GM19467 (cell line): ENCODE data around the gene RPA1.
"Not testable (repeated sequence)": the region's sequence is repeated elsewhere in the genome, so short reads cannot be mapped to it uniquely, and the experiment has no call there.

Experiments
- ATAC-seq: cut with Tn5 transposase; IDR thresholded peaks from one replicate; pipeline ENCODE4 v1.9.1; 2021; ENCODE audit warnings: mild to moderate bottlenecking, moderate library complexity; ENCODE audit not compliant: unreplicated experiment

Gene RPA1

DNA sequence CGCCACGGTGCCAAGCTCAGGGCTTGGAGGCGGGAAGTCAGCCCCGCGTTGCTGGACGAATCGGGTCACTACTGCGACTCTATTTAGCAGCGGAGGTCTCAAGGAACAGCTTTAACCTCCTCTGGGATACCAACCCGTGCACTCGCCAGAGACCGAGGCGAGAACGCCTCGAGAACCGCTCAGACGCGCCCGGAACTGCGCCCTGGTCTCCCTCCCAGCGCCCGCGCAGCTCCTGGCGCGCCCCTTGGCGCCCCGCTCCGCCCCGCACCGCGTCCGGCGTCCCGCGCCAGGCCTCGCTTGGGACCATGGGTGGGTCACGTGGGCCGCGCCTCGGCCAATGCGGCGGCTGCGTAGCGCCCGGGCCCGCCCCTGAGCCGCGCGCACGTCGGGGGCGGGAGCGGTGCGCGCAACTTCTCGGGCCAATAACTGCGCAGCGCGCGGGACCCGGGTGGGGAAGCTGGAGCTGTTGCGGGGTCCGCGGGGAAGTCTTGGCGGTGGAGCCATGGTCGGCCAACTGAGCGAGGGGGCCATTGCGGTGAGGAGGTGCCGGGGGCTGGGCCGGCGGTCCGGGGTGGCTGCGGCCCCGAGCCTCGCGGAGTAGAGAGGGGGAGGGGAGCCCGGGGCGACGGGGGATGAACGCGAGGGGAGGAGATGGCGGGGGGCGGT lies at the start of gene RPA1, which contains the start of gene SMYD4:
RPA1 (plus strand) TSS at position 414 of the 666 bp plus-strand sequence; CDS start at position 503, 89 bp downstream.
SMYD4 (minus strand) TSS at position 311 of the 666 bp plus-strand sequence. CDS start 1,908 bp downstream, outside the sequence.
- peak; percentile 80 for ATAC-seq

DNA sequence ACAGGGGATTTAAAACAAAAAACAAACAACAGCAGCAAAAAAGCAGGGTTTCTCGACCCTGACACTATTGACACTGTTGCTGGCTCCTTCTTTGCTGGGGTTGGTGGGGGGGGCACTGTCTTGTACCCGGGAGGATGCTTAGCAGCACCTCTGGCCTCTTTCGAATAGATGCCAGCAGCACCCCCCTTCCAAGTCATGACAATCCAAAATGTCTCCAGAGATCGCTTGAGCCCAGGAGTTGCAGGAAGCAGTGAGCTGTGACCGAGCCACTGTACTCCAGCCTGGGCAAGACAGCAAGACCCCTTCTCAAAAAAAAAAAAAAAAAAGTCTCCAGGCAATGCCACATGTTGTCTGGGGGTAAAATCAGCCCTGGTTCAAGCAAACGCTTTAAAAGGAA lies 47.6 kb upstream of the RPA1 start:
- no peak for ATAC-seq

DNA sequence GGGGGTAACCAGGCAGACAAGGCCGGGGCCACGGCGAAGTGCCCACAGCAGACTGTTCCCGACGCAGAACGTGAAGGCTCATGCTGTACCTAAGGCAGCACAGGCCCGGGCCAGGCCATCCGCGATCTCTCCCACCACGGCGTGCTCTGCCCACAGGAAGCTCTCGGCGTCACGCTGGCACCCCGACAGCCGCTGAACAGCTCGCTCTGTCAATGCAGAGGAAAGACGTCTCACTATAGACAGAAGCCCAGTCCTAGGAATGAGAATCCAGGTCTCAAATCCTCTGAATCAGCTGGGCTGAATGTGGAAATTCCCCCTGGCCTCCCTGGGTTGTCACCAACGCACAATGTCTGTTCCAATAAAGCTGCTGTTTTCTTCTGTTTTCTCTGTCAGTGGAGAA lies 46.5 kb upstream of the RPA1 start:
- ATAC-seq: no peak

DNA sequence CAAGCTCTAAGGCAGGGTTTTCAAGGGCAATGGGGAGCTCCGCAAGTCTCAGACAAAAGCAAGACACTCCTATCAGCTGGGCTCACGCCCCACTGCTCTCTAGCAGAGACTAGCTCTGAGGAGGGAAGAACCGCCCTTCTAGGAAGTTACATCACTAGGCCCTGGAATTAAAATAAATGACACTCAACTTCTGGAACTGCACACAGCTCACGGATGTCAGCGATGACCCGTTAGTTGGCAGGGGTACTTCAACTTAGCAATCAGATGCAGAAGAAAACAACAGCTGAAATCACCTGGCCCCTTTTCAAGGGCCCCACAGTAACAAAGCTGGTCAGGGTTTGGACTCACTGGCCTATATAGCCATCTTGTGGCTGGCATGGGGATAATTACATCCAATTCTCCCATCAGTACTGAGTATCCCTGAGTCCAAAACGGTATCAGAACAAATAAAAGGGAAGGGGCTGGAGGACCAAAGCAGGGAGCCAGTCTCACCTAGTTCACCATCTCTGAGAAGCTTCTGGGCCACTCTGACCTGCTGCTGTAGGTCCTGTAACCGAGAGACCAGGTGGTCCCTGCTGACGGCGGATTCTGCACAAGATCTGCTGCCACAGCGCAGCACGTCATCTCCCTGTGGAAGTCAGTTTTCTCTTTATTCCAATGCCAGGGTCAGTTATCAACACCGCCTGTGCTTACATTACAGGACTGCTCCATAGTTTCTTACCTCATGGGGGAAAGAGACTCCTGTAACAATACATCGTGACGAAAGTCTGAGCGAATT lies 45.8 kb upstream of the RPA1 start:
- ATAC-seq: no peak

DNA sequence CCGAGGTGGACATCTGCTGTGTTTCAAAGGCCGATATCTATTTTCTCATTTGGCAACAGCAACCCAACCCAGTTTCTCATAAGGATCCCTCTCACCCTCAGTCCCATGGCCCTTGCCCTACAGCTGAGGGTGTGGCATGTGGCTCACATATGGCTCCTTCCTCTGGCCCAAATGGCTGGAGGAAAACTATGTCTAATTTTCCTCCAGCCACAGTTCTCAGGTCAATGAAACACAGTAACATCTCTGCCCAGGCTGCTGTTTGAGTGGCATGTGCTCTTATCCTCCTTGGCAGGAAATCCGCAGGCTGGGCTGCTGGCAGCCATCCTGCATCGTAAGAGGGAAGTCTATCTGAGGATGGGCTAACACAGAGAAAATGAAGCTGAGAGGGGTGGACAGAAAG lies 43.9 kb upstream of the RPA1 start:
- no peak for ATAC-seq

DNA sequence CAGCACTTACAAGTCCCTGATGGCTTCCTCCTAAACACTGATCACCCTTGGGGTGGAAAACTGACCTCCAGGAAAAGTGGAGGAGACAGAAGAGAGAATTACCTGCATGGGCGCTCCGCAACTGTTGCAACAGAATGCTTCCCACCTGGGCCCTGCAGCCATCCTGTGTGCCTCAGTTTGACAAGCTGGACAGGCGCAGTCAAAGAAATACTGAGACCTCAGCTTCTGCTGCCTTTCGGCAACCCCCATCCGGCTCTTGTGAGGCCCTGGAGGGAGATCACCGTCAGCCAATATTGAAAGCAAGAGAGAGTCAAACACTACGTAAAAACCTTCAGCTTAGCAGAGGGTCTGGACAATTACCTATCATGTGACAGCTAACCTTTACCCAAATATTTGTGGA lies 43.1 kb upstream of the RPA1 start:
- ATAC-seq: no peak

DNA sequence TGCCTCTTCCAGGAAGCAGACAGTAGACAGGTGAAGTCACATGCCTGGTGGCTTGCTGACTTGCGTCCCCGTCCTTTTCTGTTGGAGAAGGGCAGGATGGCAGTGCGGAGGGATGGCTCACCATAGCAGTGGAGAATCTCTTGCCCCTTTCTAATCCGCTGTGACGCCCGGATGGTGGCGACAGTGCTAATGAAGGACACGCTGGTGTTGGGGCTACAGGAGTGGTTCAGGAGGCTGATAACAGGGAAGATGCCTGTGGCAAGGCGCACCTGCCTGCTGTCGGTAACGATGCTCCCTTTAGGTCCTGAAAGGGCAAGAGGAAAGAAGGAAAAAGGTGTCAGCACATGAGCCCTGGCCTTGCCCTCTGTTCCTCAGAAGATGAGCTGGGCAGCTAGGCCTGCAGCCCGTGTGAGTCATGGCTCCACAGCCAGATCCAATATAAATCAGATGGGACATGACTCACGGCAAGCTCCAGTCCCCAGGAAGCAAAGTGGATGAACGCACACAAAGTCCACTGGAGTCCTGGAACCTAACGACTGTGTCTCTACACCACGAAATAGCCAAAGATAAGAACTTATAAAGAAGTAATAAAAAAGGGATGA lies 42.4 kb upstream of the RPA1 start:
- ATAC-seq: no peak

DNA sequence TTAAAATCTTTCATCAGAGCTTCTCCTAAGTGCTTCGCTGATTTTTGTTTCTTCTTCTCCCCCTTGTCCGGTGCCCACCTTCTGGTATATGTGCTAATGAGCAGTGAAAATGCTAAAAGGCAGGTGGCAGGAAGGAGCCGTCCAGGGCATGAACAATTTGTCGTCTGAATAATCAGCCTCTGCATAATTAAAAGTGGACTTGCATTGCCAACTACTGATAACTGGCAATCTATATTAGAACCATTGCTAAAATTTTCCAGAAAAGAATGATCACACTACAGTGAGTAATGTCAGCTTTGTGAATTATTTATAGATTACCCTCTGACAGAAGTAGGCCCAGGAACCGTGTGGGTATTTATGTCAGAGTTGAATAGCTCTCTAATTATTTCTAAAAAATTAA lies 39.9 kb upstream of the RPA1 start:
- no peak for ATAC-seq

DNA sequence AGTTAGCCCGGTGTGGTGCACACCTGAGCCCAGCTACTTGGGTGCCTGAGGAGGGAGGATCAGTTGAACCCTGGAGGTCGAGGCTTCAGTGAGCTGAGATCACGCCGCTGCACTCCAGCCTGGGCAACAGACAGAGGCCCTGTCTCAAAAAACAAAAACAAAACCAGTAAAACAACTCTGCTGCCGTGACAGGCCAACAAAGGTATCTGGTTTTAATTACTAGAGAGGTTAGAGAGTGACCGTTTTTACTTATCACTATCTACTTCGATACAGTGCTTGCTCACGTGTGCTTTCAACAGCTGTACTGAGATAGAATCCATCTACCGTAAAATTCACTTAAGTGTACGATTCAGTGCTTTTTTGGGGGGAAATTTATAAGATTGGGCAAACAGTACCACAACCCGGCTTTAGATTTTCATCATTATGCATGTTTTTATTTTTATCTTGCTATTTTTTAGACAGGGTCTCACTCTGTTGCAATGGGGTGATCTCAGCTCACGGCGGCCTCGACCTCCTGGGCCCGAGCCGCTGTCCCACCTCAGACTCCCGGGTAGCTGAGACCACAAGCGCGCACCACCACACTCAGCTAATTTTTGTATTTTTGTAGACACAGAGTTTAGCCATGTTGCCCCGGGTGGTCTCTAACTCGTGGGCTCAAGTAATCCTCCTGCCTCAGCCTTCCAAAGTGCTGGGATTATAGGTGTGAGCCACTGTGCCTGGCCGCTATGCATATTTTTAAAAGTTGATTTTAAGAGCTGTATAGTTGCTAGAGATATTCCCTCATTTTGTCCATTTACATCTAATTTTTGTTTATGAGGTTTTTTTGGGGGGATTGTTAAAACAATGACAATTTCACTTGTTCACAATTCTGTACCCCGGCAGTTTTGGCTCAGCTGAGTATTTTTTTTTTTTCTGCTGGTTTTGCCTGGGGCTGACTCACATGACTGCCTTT lies 37.0 kb upstream of the RPA1 start:
- ATAC-seq: no peak

DNA sequence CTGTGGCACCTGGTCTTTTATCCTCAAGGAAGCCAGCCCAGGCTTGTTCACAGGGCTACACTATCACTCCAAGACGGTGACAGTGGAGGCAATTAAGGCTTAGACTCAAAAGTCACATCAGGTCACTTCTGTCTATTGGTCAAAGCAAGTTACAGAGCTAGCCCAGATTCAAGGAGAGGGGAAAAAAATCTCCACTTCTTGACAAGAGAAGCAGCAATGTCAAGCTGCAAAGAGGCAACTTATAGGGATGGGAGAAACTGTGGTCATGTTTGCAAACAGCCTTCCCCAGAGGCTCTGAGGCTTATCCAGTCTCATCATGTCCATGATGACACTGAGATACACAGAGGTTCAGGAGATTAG lies 36.4 kb upstream of the RPA1 start:
- no peak for ATAC-seq

DNA sequence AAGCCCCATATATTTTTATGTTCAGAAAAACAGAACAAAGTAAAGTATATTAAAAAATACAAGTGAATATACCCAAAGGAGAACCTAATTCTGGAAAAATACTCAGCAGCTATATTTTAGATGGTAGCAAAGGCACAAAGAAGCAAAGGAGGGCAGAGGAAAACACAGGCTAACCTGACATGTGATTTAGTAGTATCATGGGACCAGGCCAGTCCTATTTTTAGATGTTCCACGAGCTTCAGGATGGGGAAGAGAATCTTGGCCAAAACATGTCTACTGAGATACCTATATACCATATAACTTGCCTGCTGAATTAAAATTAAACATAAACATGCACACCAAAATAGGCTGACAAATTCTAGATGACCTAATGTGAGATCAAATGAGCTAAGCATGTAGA lies 33.0 kb upstream of the RPA1 start:
- ATAC-seq: no peak

DNA sequence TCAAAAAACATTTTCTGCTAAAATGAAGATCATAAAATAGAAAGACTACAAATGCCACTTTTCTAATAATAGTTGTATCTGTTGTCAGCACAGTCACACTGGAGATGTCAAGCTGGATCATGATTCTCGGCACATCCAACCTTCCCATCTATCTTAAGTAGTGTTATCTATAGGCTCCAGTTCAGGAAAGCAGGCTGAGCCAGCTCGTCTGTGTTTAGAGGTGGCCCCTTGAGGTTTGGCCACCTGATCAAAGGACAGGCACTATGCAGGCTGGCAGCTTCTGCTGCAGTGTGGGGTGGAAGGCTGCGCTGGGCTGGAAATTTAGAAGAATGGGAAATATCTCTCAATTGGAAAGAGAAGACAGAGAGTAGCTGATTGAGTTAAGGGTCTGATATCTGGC lies 32.5 kb upstream of the RPA1 start:
- no peak for ATAC-seq

DNA sequence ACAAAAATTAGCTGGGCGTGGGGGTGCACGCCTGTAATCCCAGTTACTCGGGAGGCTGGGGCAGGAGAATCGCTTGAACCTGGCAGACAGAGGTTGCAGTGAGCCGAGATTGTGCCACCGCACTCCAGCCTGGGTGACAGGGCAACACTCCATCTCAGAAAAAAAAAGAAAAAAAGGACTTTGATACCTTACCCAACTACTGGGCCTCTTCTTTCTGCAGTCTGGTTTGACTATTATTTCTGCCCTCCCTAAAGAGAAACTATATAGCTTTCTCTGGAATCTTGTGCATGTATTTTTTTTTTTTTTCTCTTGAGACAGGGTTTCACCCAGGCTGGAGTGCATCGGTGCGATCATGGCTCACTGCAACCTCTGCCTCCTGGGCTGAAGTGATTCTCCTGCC lies 32.0 kb upstream of the RPA1 start:
- ATAC-seq: not testable (repeated sequence)

DNA sequence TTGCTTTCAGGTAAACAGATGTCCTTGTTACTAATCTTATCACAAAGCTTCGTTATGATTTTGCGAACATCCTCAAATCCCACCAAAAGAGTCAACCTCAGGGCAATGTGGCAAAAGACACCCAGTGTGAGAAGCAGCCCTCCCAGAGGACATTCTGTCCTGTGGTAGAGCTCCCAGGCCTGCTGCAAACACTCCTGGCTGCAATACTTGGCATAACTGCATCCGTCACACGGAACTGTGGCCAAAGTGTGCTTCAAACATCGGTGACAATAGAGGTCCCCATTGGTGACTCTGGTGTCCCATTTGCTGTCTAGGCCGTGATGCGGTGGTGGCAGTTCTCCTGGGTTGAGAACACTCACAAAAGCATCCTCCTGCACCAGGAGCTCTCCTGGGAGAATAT lies 29.6 kb upstream of the RPA1 start:
- no peak for ATAC-seq

DNA sequence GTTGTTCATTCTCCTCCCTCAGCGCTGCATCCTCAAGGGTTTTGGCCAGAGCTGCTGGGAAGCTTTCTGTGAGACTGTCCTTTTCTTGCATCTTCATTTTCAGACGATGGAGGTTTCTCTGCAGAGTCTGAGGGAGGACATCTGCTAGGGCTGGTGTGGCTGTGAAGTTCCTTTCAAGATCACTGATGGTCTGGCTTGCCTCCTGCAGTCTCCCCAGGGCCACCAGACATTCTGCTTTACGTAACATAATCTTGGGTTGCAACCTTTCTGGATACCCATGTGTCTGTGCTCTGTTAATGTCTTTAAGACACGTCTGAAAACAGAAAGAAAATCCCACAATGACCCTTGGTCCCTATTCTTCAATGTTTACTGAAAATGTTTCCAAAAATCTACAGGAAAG lies 29.1 kb upstream of the RPA1 start:
- ATAC-seq: no peak

DNA sequence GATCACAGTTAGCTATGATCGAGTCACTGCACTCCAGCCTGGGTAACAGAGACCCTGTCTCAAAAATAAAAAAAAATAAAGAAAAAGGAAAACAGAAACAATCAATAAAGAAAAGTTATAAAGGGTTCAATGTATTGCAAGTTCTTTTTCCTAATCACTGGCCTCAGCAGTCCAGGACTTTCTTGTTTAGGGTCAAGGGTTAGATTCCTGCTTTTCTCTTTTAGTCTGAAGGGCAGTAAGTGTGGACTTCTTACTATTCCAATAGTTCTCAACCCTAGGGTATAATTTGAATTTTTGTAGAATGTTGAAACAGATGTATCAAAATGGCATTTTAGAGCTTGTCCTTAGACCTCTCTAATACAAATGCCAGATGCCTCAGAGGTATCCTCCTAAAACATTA lies 27.4 kb upstream of the RPA1 start:
- no peak for ATAC-seq

DNA sequence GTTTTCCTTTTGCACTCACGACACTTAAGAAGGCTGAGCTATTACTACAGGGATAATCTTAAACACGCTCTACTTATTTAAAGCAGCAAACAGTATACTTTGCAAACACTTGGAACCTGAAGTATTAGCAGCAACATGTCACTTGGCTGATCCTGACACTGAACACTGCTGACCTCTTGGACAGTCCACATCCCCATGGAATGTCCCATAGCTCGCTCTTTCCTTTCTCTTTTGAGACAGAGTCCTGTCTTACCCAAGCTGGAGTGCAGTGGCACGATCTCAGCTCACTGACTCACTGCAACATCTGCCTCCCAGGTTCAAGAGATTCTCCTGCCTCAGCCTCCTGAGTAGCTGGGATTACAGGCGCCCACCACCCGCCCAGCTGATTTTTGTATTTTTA lies 26.5 kb upstream of the RPA1 start:
- ATAC-seq: no peak

DNA sequence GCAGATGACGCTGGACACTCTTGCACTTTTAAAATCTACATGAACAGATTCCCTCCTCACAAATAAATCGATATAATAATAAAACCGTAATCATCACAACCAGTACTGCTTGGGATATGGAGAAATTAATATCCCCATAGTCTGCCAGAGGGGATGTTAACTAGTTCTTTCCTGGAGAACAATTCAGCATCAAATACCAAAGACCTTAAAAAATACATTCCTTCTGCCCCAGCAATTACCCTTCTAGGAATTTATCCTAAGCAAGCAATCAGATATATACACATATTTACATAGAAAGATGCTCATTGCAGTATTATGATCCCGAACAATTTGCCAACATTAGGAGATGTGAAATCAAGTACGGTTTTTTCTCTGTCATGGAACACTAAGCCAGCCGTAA lies 21.9 kb upstream of the RPA1 start:
- ATAC-seq: no peak

DNA sequence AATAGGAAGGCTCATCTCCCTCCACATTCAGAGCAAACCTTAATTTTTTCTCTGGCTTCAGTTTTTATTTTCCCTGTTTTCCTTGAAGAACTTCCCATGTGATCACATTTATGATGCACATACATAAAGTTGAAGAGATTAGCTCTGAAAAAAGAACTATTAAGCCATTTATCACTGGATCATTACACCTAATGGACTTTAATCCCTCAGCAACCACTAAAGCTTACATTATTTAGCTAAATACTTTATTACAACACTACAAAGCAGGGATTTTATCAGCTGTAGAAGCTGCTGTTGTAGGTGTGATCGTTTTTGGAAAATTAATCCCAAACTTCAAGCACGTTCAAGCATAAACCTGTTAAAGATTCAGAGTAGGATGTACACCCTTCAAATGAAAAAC lies 21.2 kb upstream of the RPA1 start:
- no peak for ATAC-seq

DNA sequence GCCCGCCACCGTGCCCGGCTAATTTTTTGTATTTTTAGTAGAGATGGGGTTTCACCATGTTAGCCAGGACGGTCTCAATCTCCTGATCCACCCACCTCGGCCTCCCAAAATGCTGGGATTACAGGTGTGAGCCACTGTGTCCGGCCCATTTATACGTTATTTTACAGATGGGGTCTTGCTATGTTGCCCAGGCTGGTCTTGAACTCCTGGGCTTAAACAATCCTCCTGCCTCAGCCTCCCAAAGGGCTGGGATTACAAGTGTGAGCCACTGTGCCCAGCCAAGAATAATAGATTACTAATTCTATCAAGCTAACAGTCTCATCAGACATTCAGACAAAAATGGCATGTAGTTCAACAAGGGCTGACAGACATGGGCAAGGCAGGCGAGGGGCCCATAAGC lies 20.0 kb upstream of the RPA1 start:
- not testable (repeated sequence) for ATAC-seq

DNA sequence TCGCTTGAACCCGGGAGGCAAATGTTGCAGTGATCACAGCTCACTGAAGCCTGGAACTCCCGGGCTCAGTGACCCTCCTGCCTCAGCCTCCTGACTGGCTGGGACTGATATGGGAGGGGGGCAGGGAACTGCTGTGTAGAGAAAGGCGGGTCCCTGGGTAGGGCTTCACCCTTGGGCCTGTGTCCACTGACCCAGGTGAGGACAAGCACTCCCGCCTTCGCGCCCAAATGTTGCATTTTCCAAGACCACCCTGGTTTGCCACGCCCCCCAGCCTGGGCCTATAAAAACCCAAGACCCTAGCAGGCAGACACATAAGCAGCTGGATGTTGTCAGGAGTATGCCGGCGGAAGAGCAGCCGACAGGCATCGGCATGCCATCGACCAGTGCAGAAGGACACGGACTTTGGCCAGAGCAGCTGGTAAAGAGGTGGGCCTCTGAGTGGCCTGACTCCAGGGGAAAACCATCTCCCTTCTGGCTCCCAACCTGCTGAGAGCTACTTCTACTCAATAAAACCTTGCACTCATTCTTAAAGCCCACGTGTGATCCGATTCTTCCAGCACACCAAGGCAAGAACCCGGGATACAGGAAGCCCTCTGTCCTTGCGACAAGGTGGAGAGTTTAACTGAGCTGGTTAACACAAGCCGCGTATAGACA lies 19.2 kb upstream of the RPA1 start:
- no peak for ATAC-seq
